Keratinocyte (primary cell): ENCODE measurements around the gene SYNDIG1.

Experiments
- EZH2 ChIP-seq: IDR thresholded peaks from one replicate; pipeline ENCODE4 v1.6.1; 2012; ENCODE audit warnings: inconsistent platforms, mild to moderate bottlenecking, low read length, moderate library complexity
- TF ChIP-seq, protein P1 (sequence below), 3 experiments: IDR thresholded peaks in 1 of 3; conservative IDR thresholded peaks in 1 of 3; optimal IDR thresholded peaks in 1 of 3; 2 replicates in 2 of 3; 3 replicates in 1 of 3; pipeline versions ENCODE3 to v1.5.1; 2011; ENCODE audit warnings: low read length in 3 of 3, mild to moderate bottlenecking in 3 of 3, moderate library complexity in 2 of 3, control low read depth in 1 of 3, inconsistent platforms in 1 of 3; ENCODE audit not compliant: insufficient read depth in 2 of 3; ENCODE audit errors: extremely low read depth in 1 of 3

DNA sequence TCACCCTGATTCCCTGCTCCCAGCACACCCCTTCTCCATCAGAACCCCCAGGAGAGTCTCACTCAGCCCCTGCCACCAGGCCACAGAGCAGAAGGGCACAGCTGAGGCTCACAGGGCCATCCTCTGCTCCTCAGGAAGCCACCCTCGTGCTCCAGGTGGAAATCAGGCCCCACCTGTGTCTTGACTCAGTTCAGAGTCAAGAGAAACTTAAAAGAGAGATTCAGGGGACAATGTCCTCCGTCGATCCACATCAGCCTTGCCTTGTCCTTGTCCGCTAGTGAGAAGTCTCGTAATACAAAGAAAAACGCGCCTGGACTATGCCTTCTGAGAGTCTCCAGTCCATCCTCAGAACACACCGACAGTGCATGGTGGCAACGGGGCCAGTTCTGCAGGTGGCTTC is 114.6 kb downstream of the SYNDIG1 start:
- TF ChIP-seq, protein P1, sequence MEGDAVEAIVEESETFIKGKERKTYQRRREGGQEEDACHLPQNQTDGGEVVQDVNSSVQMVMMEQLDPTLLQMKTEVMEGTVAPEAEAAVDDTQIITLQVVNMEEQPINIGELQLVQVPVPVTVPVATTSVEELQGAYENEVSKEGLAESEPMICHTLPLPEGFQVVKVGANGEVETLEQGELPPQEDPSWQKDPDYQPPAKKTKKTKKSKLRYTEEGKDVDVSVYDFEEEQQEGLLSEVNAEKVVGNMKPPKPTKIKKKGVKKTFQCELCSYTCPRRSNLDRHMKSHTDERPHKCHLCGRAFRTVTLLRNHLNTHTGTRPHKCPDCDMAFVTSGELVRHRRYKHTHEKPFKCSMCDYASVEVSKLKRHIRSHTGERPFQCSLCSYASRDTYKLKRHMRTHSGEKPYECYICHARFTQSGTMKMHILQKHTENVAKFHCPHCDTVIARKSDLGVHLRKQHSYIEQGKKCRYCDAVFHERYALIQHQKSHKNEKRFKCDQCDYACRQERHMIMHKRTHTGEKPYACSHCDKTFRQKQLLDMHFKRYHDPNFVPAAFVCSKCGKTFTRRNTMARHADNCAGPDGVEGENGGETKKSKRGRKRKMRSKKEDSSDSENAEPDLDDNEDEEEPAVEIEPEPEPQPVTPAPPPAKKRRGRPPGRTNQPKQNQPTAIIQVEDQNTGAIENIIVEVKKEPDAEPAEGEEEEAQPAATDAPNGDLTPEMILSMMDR (optimal IDR thresholded peaks at IDR 0.05 in 1 of 3, IDR thresholded peaks at IDR 0.05 in 1 of 3, conservative IDR thresholded peaks at IDR 0.05 in 1 of 3; ENCODE audit: extremely low read depth in 1 of 3, insufficient read depth in 2 of 3, low read length in 3 of 3): no peak
- no peak for TF ChIP-seq EZH2
